Cerebellar cortex (tissue), 1 donor: ENCODE results near the gene TSC22D4.
A peak's percentile ranks its signal among the peaks of the same experiment; 100 is the strongest.

ENCODE experiments used
- DNase-seq: peaks from one replicate; pipeline ENCODE4 v3.0.0-alpha.2; 2015; ENCODE audit warnings: low spot score

The TSC22D4 gene

GRCh38 chr7:100428199-100428966, 50.6 kb downstream of the TSC22D4 start, which contains the start of gene ZCWPW1:
ZCWPW1 (minus strand) TSS chr7:100428703; CDS start chr7:100420649, 8,054 bp downstream.
- peak; percentile 98 for DNase-seq

GRCh38 chr7:100427762-100428198, 51.2 kb downstream of the TSC22D4 start:
- no peak for DNase-seq

GRCh38 chr7:100426516-100426915, 52.5 kb downstream of the TSC22D4 start:
- no peak for DNase-seq

- no peak for DNase-seq
Observed at GRCh38 chr7:100425347-100425746, 53.7 kb downstream of the TSC22D4 start.

GRCh38 chr7:100423315-100423714, 55.7 kb downstream of the TSC22D4 start:
- DNase-seq, result no peak

- DNase-seq, result no peak
Observed at GRCh38 chr7:100419660-100420226, 59.3 kb downstream of the TSC22D4 start.

GRCh38 chr7:100418930-100419659, 59.9 kb downstream of the TSC22D4 start:
- no peak for DNase-seq
